Gastroesophageal sphincter (tissue), 3 donors: Measurements from ENCODE around the gene RREB1.

Experiments
- CTCF ChIP-seq, 4 experiments: fragments of 200-600 bp in 2 of 4; fragments of 450-650 bp in 2 of 4; sonication (generic) in 1 of 4; IDR thresholded peaks; one replicate each; pipeline ENCODE4 v1.5.1; 2017 to 2019; ENCODE audit warnings: antibody characterized with exemption in 4 of 4, mild to moderate bottlenecking in 2 of 4, moderate library complexity in 2 of 4
- EP300 ChIP-seq: sonication (generic); formaldehyde crosslinking; IDR thresholded peaks from one replicate; pipeline ENCODE4 v1.6.1; 2017; ENCODE audit warnings: antibody characterized with exemption, mild to moderate bottlenecking
- POLR2A ChIP-seq, 2 donors: fragments of 450-650 bp; IDR thresholded peaks; one replicate each; pipeline ENCODE4 v1.6.1; 2017; ENCODE audit warnings: antibody characterized with exemption in 2 of 2, mild to moderate bottlenecking in 2 of 2, moderate library complexity in 1 of 2

- TF ChIP-seq CTCF (IDR thresholded peaks at IDR 0.05) (no peak), EP300 (no peak), POLR2A (IDR thresholded peaks at IDR 0.05) (no peak)
Observed at GRCh38 chr6:7264041-7264440, 156.3 kb downstream of the RREB1 start.
